ENCODE measurements around the gene LRIT2. TPM values are rescaled to one million over a fixed set of nuclear protein-coding genes. Genes with fewer than 3 reads are reported as not detected.

LRIT2 gene
- total RNA-seq, 1 experiment from 2014 or later: not detected

DNA sequence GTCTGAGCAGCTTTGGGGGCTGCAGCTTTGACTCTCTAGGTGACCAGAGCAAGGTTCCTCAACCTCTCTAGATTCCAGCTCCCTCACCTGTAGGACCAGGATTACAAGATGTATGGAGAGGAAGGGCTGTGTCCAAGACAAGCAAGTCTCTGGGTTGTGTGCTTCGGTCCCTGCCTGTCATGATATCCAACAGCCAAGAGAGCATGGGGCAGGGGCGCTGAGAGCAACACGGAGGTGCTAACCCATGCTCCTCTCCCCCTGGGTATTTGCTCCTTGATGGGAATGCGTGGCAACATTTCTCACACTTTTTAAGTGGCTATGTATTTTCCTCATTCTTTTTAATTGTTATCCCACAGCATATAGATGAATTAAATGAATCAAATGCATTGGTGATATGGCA is 20.7 kb downstream of the LRIT2 start:
- no peaks in the 10 kb centered on the region for H3K4me1 ChIP-seq
- TF ChIP-seq, protein P1, sequence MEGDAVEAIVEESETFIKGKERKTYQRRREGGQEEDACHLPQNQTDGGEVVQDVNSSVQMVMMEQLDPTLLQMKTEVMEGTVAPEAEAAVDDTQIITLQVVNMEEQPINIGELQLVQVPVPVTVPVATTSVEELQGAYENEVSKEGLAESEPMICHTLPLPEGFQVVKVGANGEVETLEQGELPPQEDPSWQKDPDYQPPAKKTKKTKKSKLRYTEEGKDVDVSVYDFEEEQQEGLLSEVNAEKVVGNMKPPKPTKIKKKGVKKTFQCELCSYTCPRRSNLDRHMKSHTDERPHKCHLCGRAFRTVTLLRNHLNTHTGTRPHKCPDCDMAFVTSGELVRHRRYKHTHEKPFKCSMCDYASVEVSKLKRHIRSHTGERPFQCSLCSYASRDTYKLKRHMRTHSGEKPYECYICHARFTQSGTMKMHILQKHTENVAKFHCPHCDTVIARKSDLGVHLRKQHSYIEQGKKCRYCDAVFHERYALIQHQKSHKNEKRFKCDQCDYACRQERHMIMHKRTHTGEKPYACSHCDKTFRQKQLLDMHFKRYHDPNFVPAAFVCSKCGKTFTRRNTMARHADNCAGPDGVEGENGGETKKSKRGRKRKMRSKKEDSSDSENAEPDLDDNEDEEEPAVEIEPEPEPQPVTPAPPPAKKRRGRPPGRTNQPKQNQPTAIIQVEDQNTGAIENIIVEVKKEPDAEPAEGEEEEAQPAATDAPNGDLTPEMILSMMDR (IDR thresholded peaks at IDR 0.05; ENCODE audit: insufficient read depth in 1 of 2, low read depth in 1 of 2, low read length in 1 of 2, severe bottlenecking in 1 of 2, unreplicated experiment in 1 of 2): no peak
- Mint-ChIP-seq H3K4me1 (ENCODE audit: low read depth, unreplicated experiment) (no peaks in the 10 kb centered on the region), H3K27ac (ENCODE audit: unreplicated experiment) (no peak overlapping the region), H3K4me3 (ENCODE audit: unreplicated experiment) (no peak overlapping the region), H3K27me3 (ENCODE audit: insufficient read depth, unreplicated experiment) (peaks cover 30% of the 10 kb centered on the region), H3K36me3 (ENCODE audit: insufficient read depth, unreplicated experiment) (no peaks in the 10 kb centered on the region), H3K9me3 (ENCODE audit: unreplicated experiment) (no peaks in the 10 kb centered on the region)
- ChIA-PET POLR2A (no interaction called here), CTCF (interaction anchor here (0.8 to 1.2 kb wide), 2 partner anchors 57 to 393 kb away, joined by 3 read pairs; no protein-coding TSS in a partner anchor)
- no peaks in the 10 kb centered on the region for H3K36me3 ChIP-seq (ENCODE audit: control insufficient read depth, insufficient read depth, low read length)
- no peak for DNase-seq
- BruUV-seq (replicated peaks): no TSS peak
- no peaks in the 10 kb centered on the region for H3K9me3 ChIP-seq
- H3K4me3 ChIP-seq (ENCODE audit: low read depth, low read length): no peak overlapping the region
- intact Hi-C loops (cut with micrococcal nuclease; ENCODE audit: unreplicated experiment): loop anchor here (1.0 kb wide), 3 partner anchors 44 to 145 kb away; no protein-coding TSS in a partner anchor
- H3K27me3 ChIP-seq (replicated peaks; ENCODE audit: control insufficient read depth, insufficient read depth, low read length): no peaks in the 10 kb centered on the region; the same call in 1 of the 2 replicates

DNA sequence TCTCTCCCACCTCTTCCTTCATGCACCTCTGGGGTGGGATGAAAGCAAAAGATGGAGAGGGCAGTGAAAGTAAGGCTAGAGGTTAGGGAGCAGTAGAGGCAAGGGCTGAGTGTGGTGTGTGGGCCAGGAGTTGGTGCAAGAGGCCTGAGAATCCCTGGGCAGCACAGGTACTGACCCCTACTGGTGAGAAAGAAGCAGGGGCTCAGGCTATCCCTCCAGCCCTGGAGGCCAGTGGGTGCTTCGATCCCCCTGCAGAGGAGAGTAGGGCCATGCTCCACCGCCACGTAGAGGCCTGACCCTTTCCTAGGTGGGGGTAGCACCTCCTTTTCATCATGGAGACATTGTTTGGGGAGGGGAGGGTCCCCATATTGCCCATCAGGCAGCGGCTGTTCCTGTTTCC is 21.2 kb downstream of the LRIT2 start:
- TF ChIP-seq, protein P1 (IDR thresholded peaks at IDR 0.05; ENCODE audit: insufficient read depth in 1 of 2, low read depth in 1 of 2, low read length in 1 of 2, severe bottlenecking in 1 of 2, unreplicated experiment in 1 of 2): peak; percentile 7 to 25
- Histone ChIP-seq H3K27me3 (replicated peaks; ENCODE audit: control insufficient read depth, insufficient read depth, low read length) (no peaks in the 10 kb centered on the region; the same call in 1 of the 2 replicates), H3K4me1 (no peaks in the 10 kb centered on the region), H3K9me3 (no peaks in the 10 kb centered on the region), H3K36me3 (ENCODE audit: control insufficient read depth, insufficient read depth, low read length) (no peaks in the 10 kb centered on the region), H3K4me3 (ENCODE audit: low read depth, low read length) (no peak overlapping the region)
- CTCF ChIA-PET: no interaction called here
- no TSS peak for BruUV-seq (replicated peaks)
- H3K27me3 Mint-ChIP-seq (ENCODE audit: insufficient read depth, unreplicated experiment): peaks cover 30% of the 10 kb centered on the region
- H3K4me1 Mint-ChIP-seq (ENCODE audit: low read depth, unreplicated experiment): no peaks in the 10 kb centered on the region
- H3K27ac Mint-ChIP-seq (ENCODE audit: unreplicated experiment): no peak overlapping the region
- POLR2A ChIA-PET: no interaction called here
- no peak overlapping the region for H3K4me3 Mint-ChIP-seq (ENCODE audit: unreplicated experiment)
- no peak for DNase-seq
- H3K9me3 Mint-ChIP-seq (ENCODE audit: unreplicated experiment): no peaks in the 10 kb centered on the region
- H3K36me3 Mint-ChIP-seq (ENCODE audit: insufficient read depth, unreplicated experiment): no peaks in the 10 kb centered on the region
- intact Hi-C loops (cut with micrococcal nuclease; ENCODE audit: unreplicated experiment): no loop called here

DNA sequence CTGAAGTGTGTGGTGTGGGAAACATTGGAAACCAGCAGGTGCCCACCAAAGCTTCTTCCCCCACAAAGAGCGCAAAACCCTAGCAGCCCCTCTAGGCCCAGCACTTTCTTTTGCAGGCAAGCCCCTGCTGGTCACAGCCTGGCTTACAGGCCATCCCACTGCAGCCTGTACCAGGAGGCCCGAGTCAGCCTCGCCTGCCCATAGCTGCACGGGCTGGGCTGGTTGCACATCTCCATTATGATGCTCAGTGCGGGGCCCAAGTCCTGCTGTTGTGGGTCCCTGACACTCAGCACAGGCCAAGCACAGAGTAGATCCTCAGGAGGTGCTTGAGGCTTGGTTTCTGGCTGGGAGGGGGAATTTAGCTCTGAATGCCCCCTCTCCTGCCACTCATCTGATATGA is 23.0 kb downstream of the LRIT2 start:
- Histone ChIP-seq H3K4me3 (ENCODE audit: low read depth, low read length) (no peak overlapping the region), H3K36me3 (ENCODE audit: control insufficient read depth, insufficient read depth, low read length) (no peaks in the 10 kb centered on the region), H3K4me1 (no peaks in the 10 kb centered on the region), H3K27me3 (replicated peaks; ENCODE audit: control insufficient read depth, insufficient read depth, low read length) (peaks cover 1% of the 10 kb centered on the region; the same call in 1 of the 2 replicates), H3K9me3 (no peaks in the 10 kb centered on the region)
- DNase-seq: no peak
- peaks cover 32% of the 10 kb centered on the region for H3K27me3 Mint-ChIP-seq (ENCODE audit: insufficient read depth, unreplicated experiment)
- intact Hi-C loops (cut with micrococcal nuclease; ENCODE audit: unreplicated experiment): no loop called here
- no TSS peak for BruUV-seq (replicated peaks)
- H3K36me3 Mint-ChIP-seq (ENCODE audit: insufficient read depth, unreplicated experiment): no peaks in the 10 kb centered on the region
- ChIA-PET CTCF (interaction anchor here (0.6 kb wide), 1 partner anchor 8 kb away, joined by 3 read pairs; no protein-coding TSS in a partner anchor), POLR2A (no interaction called here)
- H3K4me1 Mint-ChIP-seq (ENCODE audit: low read depth, unreplicated experiment): no peaks in the 10 kb centered on the region
- H3K4me3 Mint-ChIP-seq (ENCODE audit: unreplicated experiment): no peak overlapping the region
- H3K9me3 Mint-ChIP-seq (ENCODE audit: unreplicated experiment): no peaks in the 10 kb centered on the region
- H3K27ac Mint-ChIP-seq (ENCODE audit: unreplicated experiment): no peak overlapping the region
- TF ChIP-seq, protein P1 (IDR thresholded peaks at IDR 0.05; ENCODE audit: insufficient read depth in 1 of 2, low read depth in 1 of 2, low read length in 1 of 2, severe bottlenecking in 1 of 2, unreplicated experiment in 1 of 2): no peak
